Measurements from ENCODE around the gene ATP1B1. TPM values are rescaled to one million over a fixed set of nuclear protein-coding genes. Genes with fewer than 3 reads are reported as not detected.

Gene ATP1B1
- total and polyA plus RNA-seq, 2 donors (not counting 1 experiment from before 2014, with no cell fraction given), result 1.4 to 1.7 TPM

DNA sequence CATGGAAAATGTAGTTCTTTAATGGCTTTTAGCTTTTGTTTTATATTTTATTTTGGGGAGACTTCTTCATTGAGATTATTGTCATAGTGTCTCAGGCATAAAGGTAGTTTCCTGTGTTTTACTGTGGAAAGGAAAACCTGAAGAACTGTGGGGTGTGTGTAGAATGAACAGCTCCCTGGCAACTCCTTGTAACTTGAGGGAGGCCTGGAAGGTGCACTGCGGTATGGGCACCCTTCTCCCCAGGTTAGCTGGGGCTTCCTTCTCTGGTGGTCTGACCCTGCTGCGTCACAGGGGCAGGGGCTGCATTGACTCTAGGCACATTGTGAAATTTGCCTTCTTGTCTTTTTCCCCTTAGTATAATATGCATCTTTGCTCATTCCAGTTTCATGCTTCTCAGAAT lies 1.7 kb downstream of the ATP1B1 start:
- intact Hi-C loops (cut with micrococcal nuclease), result loop anchor here (1.0 to 5.0 kb wide), 2 partner anchors 8 to 259 kb away; partner anchors contain the start of genes BLZF1 and NME7
- no peak overlapping the region for H3K4me2 ChIP-seq (replicated peaks; ENCODE audit: low read depth, low read length, poor library complexity, severe bottlenecking)
- no peak for DNase-seq
- WGBS (ENCODE audit: insufficient coverage), result 51% methylated on average over 2 of the region's 2 CpGs
- H3K4me1 ChIP-seq (ENCODE audit: control insufficient read depth in 2 of 2, insufficient read depth in 2 of 2, low read length in 2 of 2), result peaks cover 17 to 18% of the 10 kb centered on the region in 2 donors
- no peak overlapping the region for H3K4me3 ChIP-seq (ENCODE audit: control extremely low read depth in 1 of 5, extremely low read depth in 1 of 5, insufficient read depth in 1 of 5, low read depth in 2 of 5, low read length in 4 of 5)
- CTCF ChIA-PET, result interaction anchor here (1.9 kb wide), 1 partner anchor 765 kb away, joined by 5 read pairs; no protein-coding TSS in a partner anchor
- H3K79me2 ChIP-seq (ENCODE audit: control insufficient read depth, insufficient read depth, low read length), result no peaks in the 10 kb centered on the region
- peak overlapping the region in 1 of 2 donors; percentile 21 for H3K27ac ChIP-seq (ENCODE audit: low read length in 2 of 2)
- H4K20me1 ChIP-seq (ENCODE audit: control insufficient read depth, insufficient read depth, low read length, poor library complexity, severe bottlenecking), result no peaks in the 10 kb centered on the region
- H3K36me3 ChIP-seq (replicated peaks in 1 of 2; ENCODE audit: control extremely low read depth in 1 of 2, control insufficient read depth in 1 of 2, extremely low read depth in 1 of 2, insufficient read depth in 2 of 2, low read length in 1 of 2), result no peaks in the 10 kb centered on the region
- peaks cover 0 to 45% (median 26%) of the 10 kb centered on the region in 4 experiments for H3K27me3 ChIP-seq (replicated peaks in 1 of 4; ENCODE audit: control extremely low read depth in 1 of 4, control insufficient read depth in 3 of 4, insufficient read depth in 4 of 4, low read length in 3 of 4)
- Mint-ChIP-seq H3K27me3 (peaks cover 39% of the 10 kb centered on the region), H3K27ac (no peak overlapping the region), H3K4me1 (peaks cover 16% of the 10 kb centered on the region), H3K4me3 (peak overlapping the region; percentile 11), H3K9me3 (ENCODE audit: insufficient read depth) (no peaks in the 10 kb centered on the region)
- no peak overlapping the region for H3K9ac ChIP-seq (ENCODE audit: low read length)
- POLR2A ChIA-PET, result no interaction called here
- ATAC-seq (ENCODE audit: low read depth), result no peak
- no peak for TF ChIP-seq EZH2 (IDR thresholded peaks at IDR 0.05; ENCODE audit: borderline replicate concordance, insufficient read depth, low read depth, low read length, poor library complexity, severe bottlenecking)
- TF ChIP-seq, protein P1, sequence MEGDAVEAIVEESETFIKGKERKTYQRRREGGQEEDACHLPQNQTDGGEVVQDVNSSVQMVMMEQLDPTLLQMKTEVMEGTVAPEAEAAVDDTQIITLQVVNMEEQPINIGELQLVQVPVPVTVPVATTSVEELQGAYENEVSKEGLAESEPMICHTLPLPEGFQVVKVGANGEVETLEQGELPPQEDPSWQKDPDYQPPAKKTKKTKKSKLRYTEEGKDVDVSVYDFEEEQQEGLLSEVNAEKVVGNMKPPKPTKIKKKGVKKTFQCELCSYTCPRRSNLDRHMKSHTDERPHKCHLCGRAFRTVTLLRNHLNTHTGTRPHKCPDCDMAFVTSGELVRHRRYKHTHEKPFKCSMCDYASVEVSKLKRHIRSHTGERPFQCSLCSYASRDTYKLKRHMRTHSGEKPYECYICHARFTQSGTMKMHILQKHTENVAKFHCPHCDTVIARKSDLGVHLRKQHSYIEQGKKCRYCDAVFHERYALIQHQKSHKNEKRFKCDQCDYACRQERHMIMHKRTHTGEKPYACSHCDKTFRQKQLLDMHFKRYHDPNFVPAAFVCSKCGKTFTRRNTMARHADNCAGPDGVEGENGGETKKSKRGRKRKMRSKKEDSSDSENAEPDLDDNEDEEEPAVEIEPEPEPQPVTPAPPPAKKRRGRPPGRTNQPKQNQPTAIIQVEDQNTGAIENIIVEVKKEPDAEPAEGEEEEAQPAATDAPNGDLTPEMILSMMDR (IDR thresholded peaks at IDR 0.05), result no peak
- no peaks in the 10 kb centered on the region for H3K9me3 ChIP-seq (ENCODE audit: control extremely low read depth in 1 of 3, control insufficient read depth in 2 of 3, insufficient read depth in 1 of 3, low read length in 2 of 3)
- no peak overlapping the region for H2AFZ ChIP-seq (ENCODE audit: insufficient read depth, low read depth, low read length, poor library complexity, severe bottlenecking)

DNA sequence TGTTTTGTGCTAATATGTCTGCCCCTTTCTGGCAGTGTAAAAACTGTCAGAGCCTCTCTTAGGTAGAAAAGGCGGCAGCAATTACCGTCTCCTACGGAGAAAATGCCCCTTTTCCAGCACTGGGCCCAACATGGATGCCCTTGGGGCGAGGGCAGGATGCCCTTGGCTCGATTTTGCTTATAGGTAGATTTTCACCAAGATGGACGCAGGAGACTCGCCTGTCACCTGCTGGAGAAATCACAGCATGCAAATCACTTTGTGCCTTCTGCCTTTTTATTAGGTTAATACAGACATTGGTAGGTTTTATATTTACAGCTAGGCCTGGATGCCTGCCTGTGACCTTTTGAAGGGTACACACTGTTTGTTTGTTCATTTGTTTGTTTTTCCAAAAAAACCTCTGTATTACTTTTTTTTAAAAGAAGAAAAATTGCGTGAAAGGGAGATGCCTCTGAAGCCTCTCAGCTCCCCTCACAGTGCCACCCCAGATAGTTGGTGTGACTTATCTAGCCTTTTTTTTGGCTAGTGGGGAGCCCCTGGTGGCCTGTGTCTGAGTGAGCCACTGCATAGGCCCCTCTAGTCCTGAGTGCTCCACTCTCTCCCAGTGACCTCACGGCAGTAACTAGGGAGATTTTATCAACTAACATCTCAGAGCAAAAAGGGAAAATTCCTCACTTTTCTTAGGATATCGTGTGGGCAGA lies 2.5 kb downstream of the ATP1B1 start:
- DNase-seq (no peak), ATAC-seq (ENCODE audit: low read depth) (no peak)
- peaks cover 0 to 37% (median 23%) of the 10 kb centered on the region in 4 experiments for H3K27me3 ChIP-seq (replicated peaks in 1 of 4; ENCODE audit: control extremely low read depth in 1 of 4, control insufficient read depth in 3 of 4, insufficient read depth in 4 of 4, low read length in 3 of 4)
- H3K9ac ChIP-seq (ENCODE audit: low read length), result no peak overlapping the region
- H3K36me3 ChIP-seq (replicated peaks in 1 of 2; ENCODE audit: control extremely low read depth in 1 of 2, control insufficient read depth in 1 of 2, extremely low read depth in 1 of 2, insufficient read depth in 2 of 2, low read length in 1 of 2), result no peaks in the 10 kb centered on the region
- H4K20me1 ChIP-seq (ENCODE audit: control insufficient read depth, insufficient read depth, low read length, poor library complexity, severe bottlenecking), result no peaks in the 10 kb centered on the region
- Mint-ChIP-seq H3K27me3 (peaks cover 39% of the 10 kb centered on the region), H3K9me3 (ENCODE audit: insufficient read depth) (no peaks in the 10 kb centered on the region), H3K4me1 (peaks cover 16% of the 10 kb centered on the region), H3K27ac (no peak overlapping the region), H3K4me3 (no peak overlapping the region)
- ChIA-PET CTCF (interaction anchor here (0.6 to 1.9 kb wide), 2 partner anchors 34 to 766 kb away, joined by 3 to 5 read pairs; no protein-coding TSS in a partner anchor), POLR2A (no interaction called here)
- intact Hi-C loops (cut with micrococcal nuclease), result loop anchor here (1.0 to 5.0 kb wide), 2 partner anchors 7 to 258 kb away; partner anchors contain the start of genes BLZF1 and NME7
- H3K4me2 ChIP-seq (replicated peaks; ENCODE audit: low read depth, low read length, poor library complexity, severe bottlenecking), result no peak overlapping the region
- H2AFZ ChIP-seq (ENCODE audit: insufficient read depth, low read depth, low read length, poor library complexity, severe bottlenecking), result no peak overlapping the region
- H3K4me3 ChIP-seq (ENCODE audit: control extremely low read depth in 1 of 5, extremely low read depth in 1 of 5, insufficient read depth in 1 of 5, low read depth in 2 of 5, low read length in 4 of 5), result no peak overlapping the region
- TF ChIP-seq, protein P1 (IDR thresholded peaks at IDR 0.05), result no peak
- no peak for TF ChIP-seq EZH2 (IDR thresholded peaks at IDR 0.05; ENCODE audit: borderline replicate concordance, insufficient read depth, low read depth, low read length, poor library complexity, severe bottlenecking)
- WGBS (ENCODE audit: insufficient coverage), result 94% methylated on average over 7 of the region's 10 CpGs
- no peaks in the 10 kb centered on the region for H3K9me3 ChIP-seq (ENCODE audit: control extremely low read depth in 1 of 3, control insufficient read depth in 2 of 3, insufficient read depth in 1 of 3, low read length in 2 of 3)
- no peaks in the 10 kb centered on the region for H3K79me2 ChIP-seq (ENCODE audit: control insufficient read depth, insufficient read depth, low read length)
- peak overlapping the region; percentile 21 for H3K27ac ChIP-seq (ENCODE audit: low read length in 2 of 2)
- peaks cover 17 to 18% of the 10 kb centered on the region in 2 donors for H3K4me1 ChIP-seq (ENCODE audit: control insufficient read depth in 2 of 2, insufficient read depth in 2 of 2, low read length in 2 of 2)
